Activated CD8-positive, alpha-beta memory T cell treated with anti-CD3 and anti-CD28 coated beads, Interleukin-2, amount 50 U/mL, for 1 hour (primary cell): ENCODE measurements around the gene DDX55.
"Not testable (repeated sequence)": the region's sequence is repeated elsewhere in the genome, so short reads cannot be mapped to it uniquely, and the experiment has no call there.

Experiments used
- DNase-seq: peaks from one replicate; pipeline ENCODE4 v3.0.0-alpha.2; 2020; ENCODE audit errors: extremely low read depth

DDX55 gene, protein sequence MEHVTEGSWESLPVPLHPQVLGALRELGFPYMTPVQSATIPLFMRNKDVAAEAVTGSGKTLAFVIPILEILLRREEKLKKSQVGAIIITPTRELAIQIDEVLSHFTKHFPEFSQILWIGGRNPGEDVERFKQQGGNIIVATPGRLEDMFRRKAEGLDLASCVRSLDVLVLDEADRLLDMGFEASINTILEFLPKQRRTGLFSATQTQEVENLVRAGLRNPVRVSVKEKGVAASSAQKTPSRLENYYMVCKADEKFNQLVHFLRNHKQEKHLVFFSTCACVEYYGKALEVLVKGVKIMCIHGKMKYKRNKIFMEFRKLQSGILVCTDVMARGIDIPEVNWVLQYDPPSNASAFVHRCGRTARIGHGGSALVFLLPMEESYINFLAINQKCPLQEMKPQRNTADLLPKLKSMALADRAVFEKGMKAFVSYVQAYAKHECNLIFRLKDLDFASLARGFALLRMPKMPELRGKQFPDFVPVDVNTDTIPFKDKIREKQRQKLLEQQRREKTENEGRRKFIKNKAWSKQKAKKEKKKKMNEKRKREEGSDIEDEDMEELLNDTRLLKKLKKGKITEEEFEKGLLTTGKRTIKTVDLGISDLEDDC

DNA sequence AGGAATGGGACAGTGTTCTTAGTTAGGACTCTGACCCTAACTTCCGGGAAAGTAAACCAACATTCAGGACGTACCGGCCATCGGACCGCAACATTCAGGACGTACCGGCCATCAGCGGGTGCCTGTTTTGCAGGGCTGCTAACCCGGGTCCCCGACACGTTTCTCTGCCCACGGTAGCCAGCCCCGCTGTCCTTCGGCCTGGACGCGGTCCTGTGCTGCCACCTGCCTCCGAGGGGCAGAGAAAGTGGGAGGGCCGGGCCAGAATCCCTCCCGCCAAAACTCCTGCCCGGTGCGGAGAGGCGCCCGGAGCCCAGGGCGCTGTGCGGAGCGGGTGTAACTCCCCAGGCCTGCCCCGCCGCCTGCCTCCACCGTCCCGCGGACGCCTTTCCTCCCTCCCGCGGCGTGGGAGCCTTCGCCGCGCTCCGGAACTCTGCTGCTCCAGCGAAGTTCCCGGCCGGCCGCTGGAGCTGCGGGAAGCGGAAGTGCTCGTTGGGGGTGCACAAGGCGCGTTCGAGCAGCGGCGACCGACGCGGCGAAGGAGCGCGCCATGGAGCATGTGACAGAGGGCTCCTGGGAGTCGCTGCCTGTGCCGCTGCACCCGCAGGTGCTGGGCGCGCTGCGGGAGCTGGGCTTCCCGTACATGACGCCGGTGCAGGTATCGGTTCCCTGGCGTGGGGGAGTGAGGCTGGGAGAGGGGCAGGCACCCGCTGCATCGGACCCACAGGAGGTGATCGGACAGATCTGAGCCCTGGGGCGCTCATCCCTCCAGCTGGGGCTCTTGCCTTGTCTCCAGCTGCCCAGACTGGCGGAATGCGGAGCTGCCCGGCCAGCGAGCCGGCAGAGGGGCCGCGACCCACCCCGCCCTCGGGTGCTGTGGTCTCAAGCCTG is at the start of gene DDX55:
TSS of gene DDX55 (plus strand) at position 498 of the 888 bp plus-strand sequence. CDS start at position 548, 50 bp downstream.
- DNase-seq, result peak; percentile 60

DNA sequence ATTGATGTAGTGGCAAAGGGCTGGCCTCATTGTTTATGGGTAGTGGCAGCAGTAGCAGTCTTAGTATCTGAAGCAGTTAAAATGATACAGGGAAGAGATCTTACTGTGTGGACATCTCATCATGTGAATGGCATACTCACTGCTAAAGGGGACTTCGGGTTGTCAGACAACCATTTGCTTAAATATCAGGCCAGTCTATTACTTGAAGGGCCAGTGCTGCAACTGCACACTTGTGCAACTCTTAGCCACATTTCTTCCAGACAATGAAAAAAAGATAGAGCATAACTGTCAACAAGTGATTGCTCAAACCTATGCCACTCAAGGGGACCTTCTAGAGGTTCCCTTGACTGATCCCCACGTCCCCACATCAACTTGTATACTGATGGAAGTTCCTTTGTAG is 47.8 kb upstream of the DDX55 start:
- DNase-seq, result not testable (repeated sequence)

DNA sequence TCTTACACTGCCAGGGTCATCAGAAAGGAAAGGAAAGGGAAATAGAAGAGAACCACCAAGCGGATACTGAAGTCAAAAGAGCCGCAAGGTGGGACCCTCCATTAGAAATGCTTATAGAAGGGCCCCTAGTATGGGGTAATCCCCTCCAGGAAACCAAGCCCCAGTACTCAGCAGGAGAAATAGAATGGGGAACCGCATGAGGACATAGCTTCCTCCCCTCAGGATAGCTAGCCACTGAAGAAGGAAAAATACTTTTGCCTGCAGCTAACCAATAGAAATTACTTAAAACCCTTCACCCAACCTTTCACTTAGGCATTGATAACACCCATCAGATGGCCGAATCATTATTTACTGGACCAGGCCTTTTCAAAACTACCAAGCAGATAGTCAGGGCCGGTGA is 47.1 kb upstream of the DDX55 start:
- not testable (repeated sequence) for DNase-seq

DNA sequence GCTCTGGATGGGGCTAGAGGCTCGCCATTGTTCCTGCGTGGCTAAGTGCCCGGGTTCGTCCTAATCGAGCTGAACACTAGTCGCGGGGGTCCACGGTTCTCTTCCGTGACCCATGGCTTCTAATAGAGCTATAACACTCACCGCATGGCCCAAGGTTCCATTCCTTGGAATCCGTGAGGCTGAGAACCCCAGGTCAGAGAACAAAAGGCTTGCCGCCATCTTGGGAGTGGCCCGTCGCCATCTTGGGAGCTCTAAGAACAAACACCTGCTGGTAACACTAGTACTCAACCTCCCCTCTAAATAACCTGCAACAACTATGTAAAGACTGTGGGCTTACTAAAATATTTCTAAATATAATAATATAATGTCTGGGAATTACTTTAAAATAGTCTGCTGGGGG is 43.4 kb upstream of the DDX55 start:
- DNase-seq, result not testable (repeated sequence)

DNA sequence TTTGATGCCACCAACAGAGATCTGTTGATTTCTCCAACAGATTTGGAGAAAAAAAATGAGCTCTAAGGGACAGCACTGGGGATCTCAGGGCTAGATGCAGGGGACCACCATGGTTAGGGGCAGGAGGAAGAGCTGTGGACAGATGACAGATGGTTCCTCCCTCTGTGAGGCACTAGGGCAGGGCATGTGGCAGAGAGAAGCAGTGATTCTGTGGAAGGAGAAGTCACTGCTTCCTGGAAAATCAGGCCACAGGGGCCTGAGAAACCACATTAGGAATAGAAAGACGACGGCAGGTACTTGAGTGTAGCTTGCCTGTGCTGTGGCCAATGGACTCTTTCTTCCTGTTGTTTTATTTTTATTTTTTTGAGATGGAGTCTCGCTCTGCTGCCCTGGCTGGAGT is 42.4 kb upstream of the DDX55 start:
- no peak for DNase-seq

DNA sequence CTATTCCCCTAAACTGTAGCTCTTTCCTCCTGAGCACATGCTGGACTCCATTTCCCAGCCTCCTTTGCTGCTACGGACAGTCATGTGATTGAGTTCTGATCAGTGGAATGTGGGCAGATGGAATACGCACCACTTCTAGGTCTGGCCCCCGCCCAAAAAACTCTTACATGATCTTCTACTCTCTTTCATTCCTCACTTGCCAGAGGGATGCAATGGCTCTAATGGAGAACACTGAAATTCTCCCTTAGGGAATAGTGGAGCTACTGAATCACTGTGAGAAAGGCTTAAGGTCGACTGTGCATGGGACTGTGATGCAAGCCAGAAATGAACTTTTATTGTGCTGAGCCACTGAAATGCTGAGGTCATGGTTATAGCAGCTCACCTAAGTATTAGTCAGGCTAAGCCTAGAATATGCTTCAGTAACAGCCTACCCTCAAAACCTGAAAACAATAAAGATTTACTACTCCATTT is 30.5 kb upstream of the DDX55 start:
- no peak for DNase-seq

DNA sequence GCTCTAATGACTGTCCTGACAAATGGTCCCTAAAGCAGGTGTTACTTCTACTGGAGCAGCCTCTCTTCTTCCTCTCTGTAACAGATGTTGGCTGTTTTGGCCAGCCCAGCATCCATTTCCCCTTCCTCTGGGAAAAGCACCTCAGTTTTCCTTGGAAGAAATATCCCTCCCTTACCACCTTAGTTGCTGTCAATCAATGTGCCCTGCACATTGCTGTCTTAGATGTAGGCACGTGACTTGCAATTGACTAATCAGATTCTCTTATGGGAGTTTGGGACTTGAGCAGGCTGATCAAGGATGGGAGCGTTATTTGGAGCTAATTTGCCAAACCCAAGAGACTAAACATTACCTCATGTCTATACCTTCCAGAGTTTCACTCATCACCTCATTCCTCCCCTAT is 29.5 kb upstream of the DDX55 start:
- DNase-seq, result no peak

DNA sequence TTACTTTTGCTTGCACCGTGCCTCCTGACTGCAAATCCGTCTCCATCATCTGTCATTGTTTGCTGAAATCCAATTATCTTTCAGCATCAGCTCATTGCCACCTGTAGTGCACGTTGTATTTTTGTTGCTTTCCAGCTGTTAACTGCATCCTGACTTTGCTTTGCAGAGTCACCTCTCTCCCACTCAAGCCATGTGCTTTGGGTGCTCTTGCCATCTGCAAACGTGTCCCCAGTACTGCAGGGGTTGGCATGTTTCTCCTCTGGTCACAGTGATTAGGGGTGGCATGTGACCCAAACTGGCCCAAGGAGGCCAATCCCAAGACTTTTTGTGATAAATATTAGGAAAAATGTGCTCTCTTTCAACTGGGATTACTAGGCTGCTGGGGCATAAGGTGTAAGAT is 28.0 kb upstream of the DDX55 start:
- no peak for DNase-seq

DNA sequence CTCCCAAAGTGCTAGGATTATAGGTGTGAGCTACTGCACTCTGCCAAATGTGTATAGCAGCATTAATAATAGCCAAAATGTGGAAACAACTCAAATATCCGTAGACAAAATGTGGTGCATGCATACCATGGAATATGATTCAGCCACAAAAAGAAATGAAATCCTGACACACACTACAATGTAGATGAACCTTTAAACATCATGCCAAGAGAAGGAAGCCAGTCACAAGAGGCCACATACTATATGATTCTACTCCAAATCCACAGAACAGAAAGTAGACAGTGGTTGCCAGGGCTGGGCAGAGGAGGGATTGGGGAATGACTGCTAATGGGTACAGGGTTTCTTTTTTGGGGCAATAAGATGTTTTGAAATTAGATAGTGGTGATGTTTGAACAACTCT is 25.3 kb upstream of the DDX55 start:
- DNase-seq, result no peak

DNA sequence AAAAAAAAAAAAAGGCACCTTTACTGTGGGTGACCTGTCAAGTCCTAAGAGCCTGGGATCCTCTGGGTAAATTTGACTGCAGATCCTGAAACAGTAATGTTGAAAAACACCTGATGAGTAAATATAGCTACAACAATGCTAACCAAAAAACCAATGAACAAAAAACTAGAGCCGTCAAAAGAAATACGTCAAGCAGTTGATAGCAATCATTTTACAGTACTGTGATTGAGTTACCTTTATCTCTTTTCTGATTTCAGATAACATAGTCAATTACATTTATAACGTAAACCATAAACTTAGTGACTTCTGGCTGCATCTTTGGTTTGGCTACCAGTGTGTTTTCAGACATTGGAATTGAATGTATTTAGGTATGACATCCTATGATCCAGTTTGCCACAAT is 23.7 kb upstream of the DDX55 start:
- DNase-seq, result no peak

DNA sequence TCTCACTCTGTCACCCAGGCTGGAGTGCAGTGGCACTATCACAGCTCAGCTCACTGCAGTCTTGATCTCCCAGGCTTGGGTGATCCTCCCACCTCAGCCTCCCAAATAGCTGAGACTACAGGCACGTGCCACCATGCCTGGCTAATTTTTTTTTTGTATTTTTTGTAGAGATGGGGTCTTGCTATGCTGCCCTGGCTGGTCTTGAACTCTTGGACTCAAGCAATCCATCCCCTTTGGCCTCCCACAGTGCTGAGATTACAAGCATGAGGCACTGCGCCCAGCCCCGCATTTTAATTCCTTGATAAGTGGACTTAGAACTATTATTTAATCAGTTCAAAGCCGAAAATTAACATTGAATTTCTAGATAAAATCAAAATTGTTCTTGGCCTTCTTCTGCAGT is 23.1 kb upstream of the DDX55 start:
- DNase-seq, result not testable (repeated sequence)

DNA sequence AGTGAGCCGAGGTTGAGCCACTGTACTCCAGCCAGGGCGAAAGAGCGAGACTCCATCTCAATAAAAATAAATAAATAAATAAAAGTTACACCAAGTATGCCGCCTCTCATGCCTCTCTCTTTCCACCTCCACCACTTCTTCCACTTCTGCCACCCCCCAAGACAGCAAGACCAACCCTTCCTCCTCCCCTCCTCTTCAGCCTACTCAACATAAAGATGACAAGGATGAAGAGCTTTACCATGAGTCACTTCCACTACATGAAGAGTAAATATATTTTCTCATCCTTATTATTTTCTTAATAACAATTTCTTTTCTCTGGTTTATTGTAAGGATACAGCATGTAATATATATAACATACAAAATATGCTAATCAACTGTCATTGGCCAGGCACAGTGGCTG is 21.1 kb upstream of the DDX55 start:
- no peak for DNase-seq

DNA sequence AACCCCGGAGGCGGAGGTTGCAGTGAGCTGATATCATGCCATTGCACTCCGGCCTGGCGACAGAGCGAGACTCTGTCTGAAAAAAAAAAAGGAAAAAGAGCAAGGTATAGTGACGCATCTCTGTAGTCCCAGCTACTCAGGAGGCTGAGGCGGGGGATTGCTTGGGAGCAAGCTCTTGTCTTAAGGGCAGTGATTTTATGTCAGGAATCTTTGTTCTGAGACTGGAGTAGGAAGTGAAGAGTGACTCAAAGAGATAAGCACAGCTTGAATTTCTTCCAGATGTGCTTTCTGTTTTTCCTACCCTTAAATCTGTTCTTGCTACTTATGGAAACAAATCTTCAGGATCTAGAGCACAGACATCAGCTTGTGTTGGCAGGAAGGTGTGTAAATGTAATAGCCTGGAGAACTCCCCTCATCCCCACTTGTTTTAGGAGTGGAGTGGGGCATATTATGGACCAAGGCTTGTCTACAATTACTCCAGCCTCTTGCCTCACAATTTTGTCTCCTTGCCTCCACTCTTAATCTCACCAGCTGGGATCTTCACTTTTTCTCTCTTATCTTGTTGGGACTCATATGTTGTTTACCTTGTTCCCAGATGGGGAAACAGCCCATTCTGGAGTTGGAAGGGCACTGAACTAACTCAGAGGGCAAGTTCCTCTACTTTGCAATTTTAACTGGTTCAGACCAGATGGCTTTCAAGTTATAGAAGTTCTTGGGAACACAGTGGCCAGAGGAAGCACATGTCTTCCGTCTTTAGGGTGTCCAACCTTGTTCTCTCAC is 10.0 kb upstream of the DDX55 start:
- DNase-seq, result no peak

DNA sequence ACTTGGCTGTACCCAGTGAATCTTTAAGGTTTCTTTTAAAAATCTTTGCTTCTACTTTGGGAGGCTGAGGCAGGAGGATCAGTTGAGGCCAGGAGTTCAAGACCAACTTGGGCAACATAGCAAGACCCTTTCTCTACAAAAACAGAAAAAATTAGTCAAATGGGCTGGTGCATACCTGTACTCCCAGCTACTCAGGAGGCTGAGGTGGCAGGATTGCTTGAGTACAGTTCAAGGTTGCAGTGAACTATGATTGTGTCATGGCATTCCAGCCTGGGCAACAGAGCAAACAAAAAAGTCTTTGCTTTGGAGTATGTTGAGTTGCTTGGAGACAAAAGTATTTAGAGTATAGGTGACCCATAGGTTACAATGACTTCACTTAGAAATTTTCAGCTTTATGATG is 6.2 kb upstream of the DDX55 start:
- no peak for DNase-seq

DNA sequence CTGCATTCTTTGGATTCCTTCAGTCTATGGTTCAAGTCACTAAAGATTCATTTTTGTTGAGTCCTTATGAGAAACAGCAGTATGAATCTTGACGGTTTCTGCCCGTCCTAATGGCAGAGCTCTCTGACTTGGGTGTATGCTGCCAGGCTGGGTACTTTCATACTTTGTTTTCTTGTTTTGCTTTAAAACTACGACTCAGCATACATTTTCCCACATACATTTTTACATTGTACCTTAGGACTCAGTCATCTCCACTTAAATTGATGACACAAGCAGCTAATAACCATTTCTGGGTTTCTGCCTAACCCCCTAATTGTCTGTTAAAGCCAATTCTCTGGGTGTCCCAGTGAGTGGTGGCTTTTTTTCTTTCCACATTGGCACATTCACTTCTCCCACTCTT is 4.8 kb upstream of the DDX55 start:
- DNase-seq, result no peak

DNA sequence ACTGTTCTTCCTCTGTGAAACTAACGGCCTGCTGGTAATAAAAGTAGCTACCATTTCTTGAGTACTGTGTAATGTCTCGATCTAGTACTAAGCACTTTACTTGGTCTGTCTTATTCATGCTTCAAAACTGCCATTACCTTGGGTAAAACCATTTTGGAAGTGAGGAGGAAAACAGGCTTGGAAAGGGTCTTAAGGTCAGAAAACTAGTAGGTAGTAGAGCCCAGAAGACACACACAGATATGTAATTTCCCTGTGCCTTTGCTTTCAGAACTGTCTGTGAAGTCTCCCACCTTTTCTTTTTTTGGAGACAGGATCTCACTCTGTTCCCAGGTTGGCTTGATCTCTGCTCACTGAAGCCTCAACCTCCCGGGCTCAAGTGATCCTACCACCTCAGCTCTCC is 3.4 kb upstream of the DDX55 start:
- no peak for DNase-seq

DNA sequence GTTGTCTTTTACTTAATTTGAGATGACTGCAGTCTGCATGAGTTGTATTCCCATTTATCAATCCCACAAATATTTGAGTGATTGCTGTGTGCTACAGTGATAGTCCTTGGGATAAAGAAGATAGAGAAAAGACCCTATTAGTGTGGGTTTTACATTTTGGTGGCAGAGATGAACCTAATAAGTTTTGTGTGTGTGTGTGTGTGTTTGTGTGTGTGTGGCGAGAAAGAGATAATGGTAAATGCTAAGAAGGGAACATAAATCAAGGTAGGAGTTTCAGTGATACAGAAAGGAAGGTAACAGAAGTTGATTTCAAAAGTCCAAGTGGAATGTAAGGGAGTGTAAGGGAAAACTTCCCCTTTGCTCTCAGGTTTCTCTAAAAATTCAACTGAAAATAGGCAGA is 2.6 kb upstream of the DDX55 start:
- DNase-seq, result no peak

DNA sequence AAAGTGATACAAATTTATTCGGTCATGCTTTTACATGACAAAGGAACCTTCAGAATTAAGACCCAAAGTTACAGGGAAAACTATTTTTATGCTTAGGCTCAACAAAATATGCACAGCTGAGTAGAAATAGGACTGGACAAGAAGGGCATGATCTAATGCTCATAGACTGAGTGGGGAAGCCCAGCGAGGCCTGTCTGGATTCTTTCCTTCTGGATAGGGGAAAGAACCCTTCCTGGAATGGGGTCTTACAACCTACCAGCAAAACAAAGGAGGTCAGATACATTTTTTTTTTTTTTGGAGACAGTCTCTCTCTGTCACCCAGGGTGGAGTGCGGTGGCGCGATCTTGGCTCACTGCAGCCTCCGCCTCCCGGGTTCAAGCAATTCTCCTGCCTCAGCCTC is 2.2 kb upstream of the DDX55 start:
- DNase-seq, result no peak

DNA sequence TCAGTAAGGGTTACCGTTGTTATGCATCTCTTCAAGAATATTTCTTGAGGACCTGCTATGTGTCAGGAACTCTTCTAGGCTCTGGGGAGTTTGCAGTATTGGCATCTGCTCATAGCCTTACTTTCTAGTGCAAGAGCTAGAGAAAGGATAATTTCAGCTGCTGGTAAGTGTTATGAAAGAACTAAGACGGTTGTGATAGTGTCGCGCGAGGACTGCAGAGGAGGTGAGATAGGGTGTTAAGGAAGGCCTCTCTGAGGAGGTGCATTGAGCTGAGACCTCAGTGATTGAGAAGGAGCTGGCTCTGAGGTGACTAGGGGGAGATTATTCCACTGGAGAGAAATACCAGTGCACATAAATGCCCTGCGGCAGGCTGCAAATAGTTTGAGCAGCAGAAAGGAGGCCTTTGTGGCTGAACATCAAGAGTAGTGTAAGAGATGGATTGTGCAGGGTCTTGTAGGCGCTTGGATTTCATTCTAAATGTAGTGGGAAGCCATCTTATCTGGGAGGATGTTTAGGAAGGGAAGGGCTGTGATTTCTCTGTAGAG is 824 bp downstream of the DDX55 start:
- DNase-seq, result no peak

DNA sequence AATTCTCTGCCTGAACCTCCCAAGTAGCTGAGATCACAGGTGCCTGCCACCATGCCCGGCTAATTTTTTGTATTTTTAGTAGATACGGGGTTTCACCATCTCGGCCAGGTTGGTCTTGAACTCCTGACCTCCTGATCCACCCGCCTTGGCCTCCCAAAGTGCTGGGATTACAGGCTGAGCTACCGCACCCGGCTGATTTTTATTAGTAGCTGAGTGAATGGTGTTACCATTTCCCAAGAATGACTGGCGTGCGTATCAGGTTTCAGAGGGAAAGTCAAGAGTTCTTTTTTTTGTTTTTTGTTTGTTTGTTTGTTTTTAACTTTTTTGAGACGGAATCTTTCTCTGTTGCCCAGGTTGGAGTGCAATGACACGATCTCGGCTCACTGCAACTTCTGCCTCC is 1.6 kb downstream of the DDX55 start:
- DNase-seq, result not testable (repeated sequence)

DNA sequence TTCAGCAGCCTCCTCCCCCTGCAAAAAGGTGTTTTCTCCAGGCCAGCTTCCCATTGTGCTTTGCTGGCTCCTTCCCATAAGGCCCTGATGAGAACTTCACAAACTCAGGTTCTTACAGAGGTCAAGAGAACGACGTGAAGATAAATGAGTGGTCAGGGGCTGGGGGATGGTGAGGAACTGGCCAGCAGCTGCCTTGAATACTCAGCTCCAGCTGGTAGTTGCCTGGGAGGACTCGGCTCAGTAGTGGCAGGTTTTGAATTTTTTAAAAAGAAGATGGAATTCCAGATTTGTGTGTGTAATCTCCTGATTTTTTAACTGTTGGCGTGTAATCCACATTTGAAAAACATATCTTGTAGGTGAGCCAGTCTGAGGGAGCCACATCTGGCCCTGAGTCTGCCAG is 5.9 kb downstream of the DDX55 start:
- no peak for DNase-seq
